ENCODE results near the gene EPS8L1.

GRCh38 chr19:55080968-55081769, 5.5 kb downstream of the EPS8L1 start:
- no peak for TF ChIP-seq POLR2A (IDR thresholded peaks at IDR 0.05)
- TF ChIP-seq CTCF (IDR thresholded peaks at IDR 0.05) = no peak

Measured in body of pancreas (tissue), 4 donors.